Thyroid gland (tissue), 4 donors: ENCODE data around the gene NR4A1.

ENCODE experiments used
- POLR2A ChIP-seq, 2 donors: fragments of 450-650 bp; IDR thresholded peaks; one replicate each; pipeline ENCODE4 v1.6.1; 2017; ENCODE audit warnings: antibody characterized with exemption in 2 of 2, mild to moderate bottlenecking in 2 of 2, moderate library complexity in 1 of 2
- TF ChIP-seq, protein P1 (sequence below), 6 experiments: fragments of 200-600 bp in 3 of 6; fragments of 450-650 bp in 3 of 6; sonication (generic) in 3 of 6; IDR thresholded peaks; one replicate each; pipeline ENCODE4 v1.5.1; 2016 to 2019; ENCODE audit warnings: antibody characterized with exemption in 6 of 6, mild to moderate bottlenecking in 2 of 6, inconsistent platforms in 1 of 6, moderate library complexity in 1 of 6

DNA sequence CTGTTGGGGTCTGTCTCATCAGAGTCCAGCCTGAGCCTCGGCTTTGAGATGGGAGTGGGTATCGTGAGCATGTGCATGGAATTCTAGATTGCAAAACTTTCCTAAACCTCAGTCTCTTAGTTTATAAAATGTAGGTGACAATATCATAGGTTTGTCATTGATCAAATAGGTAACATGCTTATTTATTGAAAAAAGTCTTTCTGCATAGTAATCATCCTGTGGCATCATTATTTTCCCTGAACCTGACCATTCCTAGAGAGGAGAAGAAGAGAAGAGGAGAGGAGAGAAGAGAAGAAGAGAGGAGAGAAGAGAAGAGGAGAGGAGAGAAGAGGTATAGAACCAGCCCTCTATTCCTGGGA lies 32.4 kb downstream of the NR4A1 start:
- TF ChIP-seq, protein P1, sequence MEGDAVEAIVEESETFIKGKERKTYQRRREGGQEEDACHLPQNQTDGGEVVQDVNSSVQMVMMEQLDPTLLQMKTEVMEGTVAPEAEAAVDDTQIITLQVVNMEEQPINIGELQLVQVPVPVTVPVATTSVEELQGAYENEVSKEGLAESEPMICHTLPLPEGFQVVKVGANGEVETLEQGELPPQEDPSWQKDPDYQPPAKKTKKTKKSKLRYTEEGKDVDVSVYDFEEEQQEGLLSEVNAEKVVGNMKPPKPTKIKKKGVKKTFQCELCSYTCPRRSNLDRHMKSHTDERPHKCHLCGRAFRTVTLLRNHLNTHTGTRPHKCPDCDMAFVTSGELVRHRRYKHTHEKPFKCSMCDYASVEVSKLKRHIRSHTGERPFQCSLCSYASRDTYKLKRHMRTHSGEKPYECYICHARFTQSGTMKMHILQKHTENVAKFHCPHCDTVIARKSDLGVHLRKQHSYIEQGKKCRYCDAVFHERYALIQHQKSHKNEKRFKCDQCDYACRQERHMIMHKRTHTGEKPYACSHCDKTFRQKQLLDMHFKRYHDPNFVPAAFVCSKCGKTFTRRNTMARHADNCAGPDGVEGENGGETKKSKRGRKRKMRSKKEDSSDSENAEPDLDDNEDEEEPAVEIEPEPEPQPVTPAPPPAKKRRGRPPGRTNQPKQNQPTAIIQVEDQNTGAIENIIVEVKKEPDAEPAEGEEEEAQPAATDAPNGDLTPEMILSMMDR (IDR thresholded peaks at IDR 0.05), result peak in 1 of 6 experiments; percentile 3
- TF ChIP-seq POLR2A (IDR thresholded peaks at IDR 0.05), result no peak
